Bronchial epithelial cell (primary cell): ENCODE measurements around the gene OSBPL9. TPM values are rescaled to one million over a fixed set of nuclear protein-coding genes. Genes with fewer than 3 reads are reported as not detected.

Experiments used
- DNase-seq: peaks from one replicate; pipeline ENCODE4 v3.0.0-alpha.2; 2010; ENCODE audit warnings: low read depth
- FAIRE-seq: peaks from 2 replicates; lab custom pipeline; 2011; peaks lifted over from hg19 to GRCh38; lab: Jason Lieb, UNC
- H3K27me3 ChIP-seq: 2 replicates; pipeline ENCODE4 v1.5.1; 2011; ENCODE audit warnings: low read length; ENCODE audit not compliant: control insufficient read depth, insufficient read depth
- H3K36me3 ChIP-seq: 2 replicates; pipeline ENCODE4 v1.5.1; 2011; ENCODE audit warnings: low read length; ENCODE audit not compliant: control insufficient read depth, insufficient read depth
- H3K4me3 ChIP-seq: 2 replicates; pipeline ENCODE4 v1.5.1; 2011; ENCODE audit warnings: mild to moderate bottlenecking, low read depth, low read length, control low read depth
- CTCF ChIP-seq: IDR thresholded peaks from 2 replicates; pipeline ENCODE4 v1.5.1; 2011; ENCODE audit warnings: mild to moderate bottlenecking, moderate library complexity, low read length, control low read depth, inconsistent platforms; ENCODE audit not compliant: insufficient read depth, severe bottlenecking
- total RNA-seq: library from RNA; depleted of rRNA; stranded (reverse); fragments of >200 nt; gene quantifications from 2 replicates; pipeline ENCODE4 v1.2.1, GENCODE V29; 2014

OSBPL9 gene
- total RNA-seq, 1 donor from 2014 or later = 69.8 TPM

- Histone ChIP-seq H3K4me3 (no peak overlapping the region), H3K36me3 (no peaks in the 10 kb centered on the region), H3K27me3 (no peaks in the 10 kb centered on the region)
- no peak for TF ChIP-seq CTCF
- FAIRE-seq = no peak
- no peak for DNase-seq
These were observed 118.2 kb downstream of the OSBPL9 start for GRCh38 chr1:51734896-51735745.

- TF ChIP-seq CTCF = no peak
- DNase-seq (no peak), FAIRE-seq (no peak)
- Histone ChIP-seq H3K27me3 (no peaks in the 10 kb centered on the region), H3K4me3 (no peak overlapping the region), H3K36me3 (no peaks in the 10 kb centered on the region)
These were observed 118.9 kb downstream of the OSBPL9 start for GRCh38 chr1:51735746-51736254.

- peak; percentile 86 for DNase-seq
- Histone ChIP-seq H3K27me3 (no peaks in the 10 kb centered on the region), H3K4me3 (no peak overlapping the region), H3K36me3 (no peaks in the 10 kb centered on the region)
- no peak for TF ChIP-seq CTCF
- no peak for FAIRE-seq
These were observed 119.8 kb downstream of the OSBPL9 start for GRCh38 chr1:51736702-51737101.

GRCh38 chr1:51738681-51739080, 121.8 kb downstream of the OSBPL9 start:
- Histone ChIP-seq H3K4me3 (no peak overlapping the region), H3K36me3 (no peaks in the 10 kb centered on the region), H3K27me3 (no peaks in the 10 kb centered on the region)
- no peak for DNase-seq
- FAIRE-seq = no peak
- TF ChIP-seq CTCF = no peak

- H3K4me3 ChIP-seq = no peak overlapping the region
- no peak for TF ChIP-seq CTCF
- FAIRE-seq = no peak
- no peaks in the 10 kb centered on the region for H3K36me3 ChIP-seq
- no peaks in the 10 kb centered on the region for H3K27me3 ChIP-seq
- DNase-seq = no peak
These were observed 123.8 kb downstream of the OSBPL9 start for GRCh38 chr1:51740652-51741051.
